CD14-positive monocyte (primary cell): Measurements from ENCODE around the gene CD28. TPM values are rescaled to one million over a fixed set of nuclear protein-coding genes. Genes with fewer than 3 reads are reported as not detected.
A peak's percentile ranks its signal among the peaks of the same experiment; 100 is the strongest.

Source experiments
- DNase-seq, 3 donors: peaks; one replicate each; pipeline ENCODE4 v3.0.0-alpha.2; 2011 to 2022
- H2AFZ ChIP-seq: 2 replicates; pipeline ENCODE4 v1.6.0; 2012; ENCODE audit warnings: mild to moderate bottlenecking, low read depth, low read length, inconsistent platforms; ENCODE audit not compliant: insufficient read depth, poor library complexity, severe bottlenecking
- H3K27ac ChIP-seq, 2 donors: 1 replicate in 1 of 2; 2 replicates in 1 of 2; pipeline ENCODE4 v1.5.1; 2012 to 2013; ENCODE audit warnings: low read length in 2 of 2, control low read depth in 1 of 2, inconsistent platforms in 1 of 2, low read depth in 1 of 2, mild to moderate bottlenecking in 1 of 2
- H3K27me3 ChIP-seq, 2 donors: one replicate each; pipeline versions ENCODE4 v1.6.0 to v1.6.1; 2011 to 2013; ENCODE audit warnings: low read length in 2 of 2; ENCODE audit not compliant: control insufficient read depth in 2 of 2, insufficient read depth in 2 of 2
- H3K36me3 ChIP-seq, 2 donors: replicated peaks in 1 of 2; 1 replicate in 1 of 2; 2 replicates in 1 of 2; pipeline versions ENCODE4 v1.5.1 to v1.6.1; 2012 to 2013; ENCODE audit warnings: low read length in 2 of 2, control low read depth in 1 of 2, inconsistent platforms in 1 of 2, mild to moderate bottlenecking in 1 of 2; ENCODE audit not compliant: insufficient read depth in 2 of 2, control insufficient read depth in 1 of 2
- H3K4me1 ChIP-seq, 2 donors: 1 replicate in 1 of 2; 2 replicates in 1 of 2; pipeline versions ENCODE4 v1.5.1 to v1.6.1; 2012 to 2013; ENCODE audit warnings: low read length in 2 of 2, control low read depth in 1 of 2, inconsistent platforms in 1 of 2, mild to moderate bottlenecking in 1 of 2, moderate library complexity in 1 of 2; ENCODE audit not compliant: insufficient read depth in 2 of 2, control insufficient read depth in 1 of 2
- H3K4me2 ChIP-seq: replicated peaks from 2 replicates; pipeline ENCODE3; 2012; ENCODE audit warnings: low read length, moderate library complexity, mild to moderate bottlenecking; ENCODE audit not compliant: poor library complexity, severe bottlenecking; ENCODE audit errors: extremely low read depth
- H3K4me3 ChIP-seq, 3 experiments: fragments of 200-600 bp in 1 of 3; sonication (generic) in 1 of 3; replicated peaks in 1 of 3; 1 replicate in 2 of 3; 2 replicates in 1 of 3; pipeline ENCODE4 v1.5.1; 2011 to 2013; ENCODE audit warnings: low read length in 3 of 3, mild to moderate bottlenecking in 3 of 3, control low read depth in 2 of 3, low read depth in 2 of 3, inconsistent platforms in 1 of 3, moderate library complexity in 1 of 3
- H3K79me2 ChIP-seq: 2 replicates; pipeline ENCODE4 v1.6.0; 2012; ENCODE audit warnings: mild to moderate bottlenecking, control low read depth, inconsistent platforms, low read length, moderate library complexity; ENCODE audit not compliant: insufficient read depth
- H3K9ac ChIP-seq: 2 replicates; pipeline ENCODE4 v1.6.0; 2017; ENCODE audit warnings: low read length, mild to moderate bottlenecking; ENCODE audit not compliant: insufficient read depth, poor library complexity, severe bottlenecking
- H3K9me3 ChIP-seq, 2 donors: replicated peaks in 1 of 2; 1 replicate in 1 of 2; 2 replicates in 1 of 2; pipeline versions ENCODE4 v1.5.1 to v1.6.1; 2012 to 2013; ENCODE audit warnings: low read length in 2 of 2, control low read depth in 1 of 2; ENCODE audit not compliant: control insufficient read depth in 1 of 2, insufficient read depth in 1 of 2
- H4K20me1 ChIP-seq: 2 replicates; pipeline ENCODE4 v1.6.0; 2012; ENCODE audit warnings: mild to moderate bottlenecking, low read length, control low read depth, moderate library complexity; ENCODE audit not compliant: insufficient read depth
- H3K27ac Mint-ChIP-seq, 7 donors: one replicate each; pipeline ENCODE4 v1.8.0; 2020; ENCODE audit warnings: mild to moderate bottlenecking in 7 of 7, mixed read lengths in 7 of 7, moderate library complexity in 6 of 7, inconsistent platforms in 2 of 7
- H3K27me3 Mint-ChIP-seq, 3 donors: one replicate each; pipeline ENCODE4 v1.8.0; 2021 to 2022; ENCODE audit warnings: low read depth in 3 of 3, mild to moderate bottlenecking in 3 of 3, mixed read lengths in 3 of 3, moderate library complexity in 3 of 3, inconsistent platforms in 1 of 3
- H3K36me3 Mint-ChIP-seq, 2 donors: one replicate each; pipeline ENCODE4 v1.8.0; 2020; ENCODE audit warnings: mixed read lengths in 2 of 2, inconsistent platforms in 1 of 2, mild to moderate bottlenecking in 1 of 2
- H3K4me1 Mint-ChIP-seq: one replicate; pipeline ENCODE4 v1.8.0; 2020; ENCODE audit warnings: mild to moderate bottlenecking, mixed read lengths
- H3K4me3 Mint-ChIP-seq, 2 donors: one replicate each; pipeline ENCODE4 v1.8.0; 2020; ENCODE audit warnings: mild to moderate bottlenecking in 2 of 2, mixed read lengths in 2 of 2, moderate library complexity in 1 of 2
- H3K9me3 Mint-ChIP-seq, 7 donors: one replicate each; pipeline ENCODE4 v1.8.0; 2020 to 2022; ENCODE audit warnings: mixed read lengths in 7 of 7, mild to moderate bottlenecking in 6 of 7, moderate library complexity in 6 of 7, inconsistent platforms in 2 of 7
- WGBS: methylation state at CpG from one replicate; pipeline ENCODE4 v1.1.5; 2013; ENCODE audit warnings: missing lambda C conversion rate; ENCODE audit not compliant: insufficient coverage; 5-methylcytosine and 5-hydroxymethylcytosine counted together
- intact Hi-C, 2 donors: fragments of 100-400 bp; cut with micrococcal nuclease; formaldehyde crosslinking; loops; one replicate each; pipeline versions ENCODE4 v1.15.0 to v1.15.1; 2023
- polyA plus RNA-seq, 3 donors: library from polyadenylated mRNA; depleted of rRNA in 1 of 3; unstranded in 2 of 3; stranded (reverse) in 1 of 3; fragments of 300-500 nt in 2 of 3; fragments of >200 nt in 1 of 3; fragmentation: Illumina TruSeq in 2 of 3; gene quantifications; 1 replicate in 2 of 3; 2 replicates in 1 of 3; pipeline ENCODE4 v1.2.3, GENCODE V29; 2012 to 2021
- TF ChIP-seq, protein P1 (sequence below): fragments of 200-600 bp; IDR thresholded peaks from one replicate; pipeline ENCODE4 v1.8.0; 2022; ENCODE audit warnings: antibody characterized with exemption, mild to moderate bottlenecking

Gene CD28
- polyA plus RNA-seq, 3 donors, result 0.09 to 0.21 TPM; not detected in 1

DNA sequence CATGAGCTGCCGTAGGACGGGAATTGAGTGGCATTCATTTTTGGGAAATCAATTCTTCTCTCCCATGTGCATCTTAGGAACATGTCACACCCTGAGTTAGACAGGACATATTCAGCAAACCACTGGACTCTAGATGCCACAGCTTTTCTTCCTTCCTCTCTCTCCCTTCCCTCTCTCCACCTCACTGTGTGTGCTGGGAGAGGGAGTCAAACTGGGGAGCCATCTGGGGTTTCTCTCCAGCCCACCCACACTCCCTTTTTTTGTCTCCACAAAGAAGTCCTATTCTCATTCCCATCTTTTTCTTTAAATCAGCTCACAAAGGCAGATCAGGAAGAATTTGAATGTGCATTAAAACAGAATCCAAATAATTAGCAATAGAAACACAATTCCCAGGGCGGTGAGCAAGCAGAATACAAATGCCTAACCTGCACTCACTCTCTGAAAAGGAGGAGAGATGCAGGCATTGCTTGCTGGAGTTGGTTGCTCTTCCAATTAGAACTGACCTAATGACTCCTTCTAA lies 15.4 kb downstream of the CD28 start:
- Histone ChIP-seq H3K27me3 (no peaks in the 10 kb centered on the region), H3K9me3 (no peaks in the 10 kb centered on the region), H3K4me3 (no peak overlapping the region), H4K20me1 (no peaks in the 10 kb centered on the region), H3K27ac (no peak overlapping the region), H3K4me1 (peaks cover 0 to 6% of the 10 kb centered on the region in 2 donors), H3K4me2 (no peak overlapping the region), H3K79me2 (no peaks in the 10 kb centered on the region), H2AFZ (peak overlapping the region; percentile 26), H3K36me3 (no peaks in the 10 kb centered on the region), H3K9ac (no peak overlapping the region)
- no peaks in the 10 kb centered on the region for H3K9me3 Mint-ChIP-seq
- H3K4me1 Mint-ChIP-seq, result peaks cover 3% of the 10 kb centered on the region
- H3K27me3 Mint-ChIP-seq, result peaks cover 2 to 4% (median 3%) of the 10 kb centered on the region in 3 donors
- WGBS, result no CpG with 5 or more reads among the region's 3 CpGs
- H3K36me3 Mint-ChIP-seq, result no peaks in the 10 kb centered on the region
- peak overlapping the region in 1 of 7 donors; percentile 21 for H3K27ac Mint-ChIP-seq
- TF ChIP-seq, protein P1, sequence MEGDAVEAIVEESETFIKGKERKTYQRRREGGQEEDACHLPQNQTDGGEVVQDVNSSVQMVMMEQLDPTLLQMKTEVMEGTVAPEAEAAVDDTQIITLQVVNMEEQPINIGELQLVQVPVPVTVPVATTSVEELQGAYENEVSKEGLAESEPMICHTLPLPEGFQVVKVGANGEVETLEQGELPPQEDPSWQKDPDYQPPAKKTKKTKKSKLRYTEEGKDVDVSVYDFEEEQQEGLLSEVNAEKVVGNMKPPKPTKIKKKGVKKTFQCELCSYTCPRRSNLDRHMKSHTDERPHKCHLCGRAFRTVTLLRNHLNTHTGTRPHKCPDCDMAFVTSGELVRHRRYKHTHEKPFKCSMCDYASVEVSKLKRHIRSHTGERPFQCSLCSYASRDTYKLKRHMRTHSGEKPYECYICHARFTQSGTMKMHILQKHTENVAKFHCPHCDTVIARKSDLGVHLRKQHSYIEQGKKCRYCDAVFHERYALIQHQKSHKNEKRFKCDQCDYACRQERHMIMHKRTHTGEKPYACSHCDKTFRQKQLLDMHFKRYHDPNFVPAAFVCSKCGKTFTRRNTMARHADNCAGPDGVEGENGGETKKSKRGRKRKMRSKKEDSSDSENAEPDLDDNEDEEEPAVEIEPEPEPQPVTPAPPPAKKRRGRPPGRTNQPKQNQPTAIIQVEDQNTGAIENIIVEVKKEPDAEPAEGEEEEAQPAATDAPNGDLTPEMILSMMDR, result no peak
- H3K4me3 Mint-ChIP-seq, result no peak overlapping the region
- intact Hi-C loops, result no loop called here
- DNase-seq, result no peak

DNA sequence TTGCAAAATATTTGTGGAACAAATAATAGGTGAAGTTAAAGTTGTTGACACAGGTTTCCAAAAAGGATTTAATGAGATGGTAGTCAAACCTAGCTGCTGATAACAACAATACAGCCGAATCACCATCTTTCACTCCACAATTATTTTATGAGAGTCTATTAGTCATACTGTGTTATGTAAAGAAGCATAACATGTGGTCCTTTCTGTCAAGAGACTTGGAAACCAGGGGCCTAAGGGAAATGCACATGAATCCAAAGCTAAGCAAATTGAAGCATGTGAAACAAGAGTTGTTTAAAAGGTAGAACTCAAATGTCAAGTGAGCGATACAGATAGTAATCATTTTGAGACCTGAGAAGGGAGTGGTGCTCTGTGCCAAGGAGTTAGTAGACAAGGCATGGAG lies 16.0 kb downstream of the CD28 start:
- Mint-ChIP-seq H3K36me3 (no peaks in the 10 kb centered on the region), H3K4me3 (no peak overlapping the region), H3K27me3 (peaks cover 2 to 5% (median 4%) of the 10 kb centered on the region in 3 donors), H3K9me3 (peaks cover 0 to 2% (median 0%) of the 10 kb centered on the region in 7 donors), H3K27ac (no peak overlapping the region), H3K4me1 (peaks cover 3% of the 10 kb centered on the region)
- 100% methylated on average over 1 of the region's 2 CpGs for WGBS
- no peak overlapping the region for H3K4me2 ChIP-seq
- no peaks in the 10 kb centered on the region for H4K20me1 ChIP-seq
- TF ChIP-seq, protein P1, result no peak
- H3K9ac ChIP-seq, result no peak overlapping the region
- H3K36me3 ChIP-seq, result no peaks in the 10 kb centered on the region
- no peaks in the 10 kb centered on the region for H3K79me2 ChIP-seq
- peaks cover 0 to 6% of the 10 kb centered on the region in 2 donors for H3K4me1 ChIP-seq
- H3K9me3 ChIP-seq, result no peaks in the 10 kb centered on the region
- H3K27me3 ChIP-seq, result no peaks in the 10 kb centered on the region
- H3K4me3 ChIP-seq, result no peak overlapping the region
- peak overlapping the region; percentile 45 for H2AFZ ChIP-seq
- intact Hi-C loops, result no loop called here
- no peak overlapping the region for H3K27ac ChIP-seq
- no peak for DNase-seq
